Sigmoid colon (tissue), 7 donors: ENCODE data around the gene DAPK1. TPM values are rescaled to one million over a fixed set of nuclear protein-coding genes. Genes with fewer than 3 reads are reported as not detected.

Experiments used
- DNase-seq: peaks from one replicate; pipeline ENCODE4 v3.0.0-alpha.2; 2019
- H3K27ac ChIP-seq, 4 donors: fragments of 200-600 bp; sonication (generic); one replicate each; pipeline ENCODE4 v1.5.1; 2016 to 2019; ENCODE audit warnings: mild to moderate bottlenecking in 1 of 4
- H3K27me3 ChIP-seq, 3 donors: fragments of 200-600 bp; sonication (generic); one replicate each; pipeline ENCODE4 v1.5.1; 2019; ENCODE audit warnings: mild to moderate bottlenecking in 1 of 3
- H3K36me3 ChIP-seq, 4 donors: fragments of 200-600 bp; sonication (generic); one replicate each; pipeline ENCODE4 v1.5.1; 2016 to 2019
- H3K4me1 ChIP-seq, 4 donors: fragments of 200-600 bp; sonication (generic); one replicate each; pipeline ENCODE4 v1.5.1; 2017 to 2019
- H3K4me3 ChIP-seq, 4 donors: fragments of 200-600 bp; sonication (generic); one replicate each; pipeline ENCODE4 v1.5.1; 2017 to 2019; ENCODE audit warnings: mild to moderate bottlenecking in 2 of 4, moderate library complexity in 1 of 4
- H3K9me3 ChIP-seq, 4 donors: fragments of 200-600 bp in 3 of 4; sonication (generic) in 3 of 4; one replicate each; pipeline versions ENCODE4 v1.5.1 to v1.6.1; 2013 to 2019
- CTCF ChIP-seq, 4 experiments: fragments of 450-650 bp in 3 of 4; fragments of 200-600 bp in 1 of 4; IDR thresholded peaks; one replicate each; pipeline ENCODE4 v1.5.1; 2016 to 2019; ENCODE audit warnings: antibody characterized with exemption in 4 of 4, mild to moderate bottlenecking in 3 of 4, moderate library complexity in 2 of 4
- EP300 ChIP-seq, 4 donors: sonication (generic); formaldehyde crosslinking; IDR thresholded peaks; one replicate each; pipeline ENCODE4 v1.6.1; 2017; ENCODE audit warnings: antibody characterized with exemption in 4 of 4
- POLR2A ChIP-seq, 2 donors: fragments of 450-650 bp; IDR thresholded peaks; one replicate each; pipeline ENCODE4 v1.6.1; 2016; ENCODE audit warnings: antibody characterized with exemption in 2 of 2, mild to moderate bottlenecking in 2 of 2, moderate library complexity in 2 of 2
- POLR2AphosphoS5 ChIP-seq, 4 donors: sonication (generic); formaldehyde crosslinking; IDR thresholded peaks; one replicate each; pipeline ENCODE4 v1.6.1; 2017; ENCODE audit warnings: antibody characterized with exemption in 4 of 4
- WGBS, 2 donors: extraction: QIAGEN DNeasy Blood & Tissue Kit; methylation state at CpG; one replicate each; pipeline ENCODE4 v1.1.7; 2013; 5-methylcytosine and 5-hydroxymethylcytosine counted together
- intact Hi-C: fragments of 100-400 bp; cut with DNase I; formaldehyde crosslinking; loops from one replicate; pipeline ENCODE4 v1.15.1; 2023
- polyA plus RNA-seq, 3 donors: library from polyadenylated mRNA; stranded (reverse); fragments of 200-250 nt; gene quantifications; one replicate each; pipeline ENCODE4 v1.2.3, GENCODE V29; 2013
- total RNA-seq, 4 donors: library from RNA; depleted of rRNA; stranded (reverse); fragments of >200 nt; gene quantifications; one replicate each; pipeline ENCODE4 v1.1.0, GENCODE V29; 2016
- donor health status: healthy with polysubstance abuse.
- donor health status: Bipolar disorder and iron deficiency.
- donor health status: healthy.

Gene DAPK1
- total and polyA plus RNA-seq, 7 donors: 4.8 to 92.5 (median 78.1) TPM

GRCh38 chr9:87503430-87503829 is 5.8 kb downstream of the DAPK1 start:
- DNase-seq: no peak
- peak overlapping the region in 3 of 4 donors; percentile 85 to 94 (median 89) for H3K27ac ChIP-seq
- no peak overlapping the region for H3K4me3 ChIP-seq
- H3K9me3 ChIP-seq: no peaks in the 10 kb centered on the region
- TF ChIP-seq POLR2A (IDR thresholded peaks at IDR 0.05) (no peak), EP300 (IDR thresholded peaks at IDR 0.05) (no peak), CTCF (IDR thresholded peaks at IDR 0.05) (no peak), POLR2AphosphoS5 (IDR thresholded peaks at IDR 0.05) (no peak)
- peaks cover 0 to 5% (median 0%) of the 10 kb centered on the region in 4 donors for H3K36me3 ChIP-seq
- WGBS, 2 donors: 86% methylated on average over 2 of the region's 2 CpGs
- intact Hi-C loops: no loop called here
- H3K4me1 ChIP-seq: peaks cover 0 to 71% (median 63%) of the 10 kb centered on the region in 4 donors
- H3K27me3 ChIP-seq: no peaks in the 10 kb centered on the region

DNA sequence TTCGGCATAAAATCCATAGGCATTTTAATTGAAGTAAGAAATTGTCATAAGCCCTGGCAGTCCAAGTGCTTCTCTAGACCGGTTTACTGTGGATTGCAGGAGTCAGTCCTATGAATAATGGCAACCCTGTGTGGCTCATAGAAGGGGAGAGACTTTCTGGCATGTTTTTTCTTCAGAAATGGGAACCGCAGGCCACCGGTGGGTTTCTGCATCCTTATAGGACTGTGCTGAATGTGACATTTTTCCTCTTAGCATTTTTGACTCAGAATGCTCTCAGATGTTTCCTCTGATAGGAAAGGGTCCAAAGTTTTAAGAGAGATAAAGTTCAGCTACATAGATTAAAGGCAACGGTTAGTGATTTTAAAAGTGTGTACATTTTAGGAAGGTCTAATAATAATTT is 6.3 kb downstream of the DAPK1 start:
- H3K27me3 ChIP-seq: no peaks in the 10 kb centered on the region
- peaks cover 0 to 5% (median 0%) of the 10 kb centered on the region in 4 donors for H3K36me3 ChIP-seq
- H3K4me3 ChIP-seq: no peak overlapping the region
- intact Hi-C loops: no loop called here
- no peaks in the 10 kb centered on the region for H3K9me3 ChIP-seq
- peak overlapping the region; percentile 15 to 94 (median 87) for H3K27ac ChIP-seq
- TF ChIP-seq POLR2A (IDR thresholded peaks at IDR 0.05) (no peak), EP300 (IDR thresholded peaks at IDR 0.05) (no peak), CTCF (IDR thresholded peaks at IDR 0.05) (no peak), POLR2AphosphoS5 (IDR thresholded peaks at IDR 0.05) (no peak)
- WGBS, 2 donors: 32 to 67% methylated on average over 5 of the region's 5 CpGs
- peaks cover 0 to 76% (median 67%) of the 10 kb centered on the region in 4 donors for H3K4me1 ChIP-seq
- no peak for DNase-seq

DNA sequence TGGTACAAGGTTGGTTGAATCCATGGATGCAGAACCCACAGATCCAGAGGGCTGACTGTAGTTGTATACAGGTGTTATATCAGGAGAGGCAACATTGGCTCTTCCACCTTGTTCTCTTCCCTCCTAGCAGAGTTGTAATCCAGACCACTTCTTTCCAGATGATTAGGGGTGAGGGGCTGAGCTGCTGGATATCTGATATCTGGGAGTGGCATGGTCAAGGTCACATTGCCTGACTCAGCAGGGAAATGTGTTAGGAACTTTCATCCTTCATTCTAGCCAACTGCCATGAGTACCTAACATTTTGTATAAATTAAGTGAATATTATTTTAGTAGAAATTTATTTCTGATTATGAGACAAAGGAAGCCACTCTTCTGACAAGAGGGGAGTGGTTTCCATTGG is 7.3 kb downstream of the DAPK1 start:
- no peak for DNase-seq
- Histone ChIP-seq H3K27me3 (no peaks in the 10 kb centered on the region), H3K27ac (peak overlapping the region; percentile 1 to 89 (median 44)), H3K9me3 (no peaks in the 10 kb centered on the region), H3K36me3 (peaks cover 0 to 5% (median 0%) of the 10 kb centered on the region in 4 donors), H3K4me3 (no peak overlapping the region), H3K4me1 (peaks cover 0 to 82% (median 75%) of the 10 kb centered on the region in 4 donors)
- TF ChIP-seq CTCF (IDR thresholded peaks at IDR 0.05): no peak
- no peak for TF ChIP-seq EP300 (IDR thresholded peaks at IDR 0.05)
- TF ChIP-seq POLR2A (IDR thresholded peaks at IDR 0.05): no peak
- TF ChIP-seq POLR2AphosphoS5 (IDR thresholded peaks at IDR 0.05): no peak
- intact Hi-C loops: no loop called here

DNA sequence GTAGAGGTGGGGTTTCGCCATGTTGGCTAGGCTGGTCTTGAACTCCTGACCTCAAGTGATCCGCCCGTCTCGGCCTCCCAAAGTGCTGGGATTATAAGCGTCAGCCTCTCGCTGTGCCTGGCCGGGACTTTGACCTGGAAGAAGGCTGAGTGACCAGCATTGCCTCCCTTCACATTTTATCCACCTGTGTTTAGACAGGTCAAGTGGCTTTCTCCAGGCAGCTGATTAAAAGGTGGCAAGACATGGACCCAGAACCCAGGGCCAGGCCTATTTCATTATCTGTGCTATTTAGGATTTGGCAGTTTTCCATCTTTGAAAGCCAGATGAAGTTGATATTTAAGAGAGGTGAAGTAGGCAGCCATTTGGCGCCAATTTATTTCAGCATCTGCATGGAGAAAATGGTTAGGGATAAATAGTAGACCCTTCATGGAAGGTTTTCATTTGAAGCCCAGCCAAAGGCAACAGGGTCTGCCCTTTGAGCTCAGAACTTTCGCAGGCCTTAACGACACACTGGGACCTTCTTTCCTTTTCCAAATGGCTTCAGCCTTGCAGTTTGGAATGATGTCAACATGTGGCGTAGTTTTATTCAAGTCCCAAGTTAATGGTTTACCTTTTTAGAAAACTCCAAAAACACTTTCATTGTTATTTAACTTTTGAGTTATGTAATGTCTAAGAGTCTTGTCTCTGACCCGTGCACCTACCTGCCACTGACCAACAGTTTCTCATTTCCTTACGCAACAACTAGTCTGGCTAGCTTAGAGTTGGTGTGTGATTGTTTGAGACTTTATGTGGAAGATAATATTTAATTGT is 8.4 kb downstream of the DAPK1 start:
- DNase-seq: no peak
- TF ChIP-seq EP300 (IDR thresholded peaks at IDR 0.05): no peak
- no peak for TF ChIP-seq POLR2A (IDR thresholded peaks at IDR 0.05)
- TF ChIP-seq CTCF (IDR thresholded peaks at IDR 0.05): no peak
- no peak for TF ChIP-seq POLR2AphosphoS5 (IDR thresholded peaks at IDR 0.05)
- intact Hi-C loops: no loop called here
- H3K9me3 ChIP-seq: no peaks in the 10 kb centered on the region
- WGBS, 2 donors: 72 to 94% methylated on average over 13 of the region's 13 CpGs
- H3K27me3 ChIP-seq: no peaks in the 10 kb centered on the region
- H3K27ac ChIP-seq: peak overlapping the region in 3 of 4 donors; percentile 1 to 89 (median 73)
- H3K4me3 ChIP-seq: no peak overlapping the region
- peaks cover 0 to 9% (median 0%) of the 10 kb centered on the region in 4 donors for H3K36me3 ChIP-seq
- H3K4me1 ChIP-seq: peaks cover 0 to 80% (median 76%) of the 10 kb centered on the region in 4 donors
